ENCODE results near the gene MMP13. TPM values are rescaled to one million over a fixed set of nuclear protein-coding genes. Genes with fewer than 3 reads are reported as not detected.

The MMP13 gene
- total RNA-seq, 3 donors from 2014 or later: not detected

Other genes with a start within 250 kb of the MMP13 start
- not detected for gene MMP27, start 250.0 kb downstream of the MMP13 start, total RNA-seq
- gene MMP8, start 230.8 kb downstream of the MMP13 start, total RNA-seq: not detected
- under 1 TPM in 1 of 3 donors, not detected in 2; 0.42 TPM for gene MMP10, start 175.1 kb downstream of the MMP13 start, total RNA-seq
- not detected for gene MMP1, start 157.6 kb downstream of the MMP13 start, total RNA-seq
- gene MMP3, start 112.1 kb downstream of the MMP13 start, total RNA-seq: not detected
- gene MMP12, start 80.8 kb downstream of the MMP13 start, total RNA-seq: not detected
- 100 to 1,000 TPM; 102 to 121 (median 110) TPM for gene DCUN1D5, start 136.4 kb upstream of the MMP13 start, total RNA-seq
- gene DYNC2H1, start 153.7 kb upstream of the MMP13 start, total RNA-seq: 1 to 10 TPM in 2 of 3 donors, under 1 TPM in 1; 0.98 to 2.3 (median 1.0) TPM